K562 (cell line): Measurements from ENCODE around the gene CSNK1D. TPM values are rescaled to one million over a fixed set of nuclear protein-coding genes. Genes with fewer than 3 reads are reported as not detected.

Experiments
- CHD7 ChIP-seq: fragments of 200-600 bp; sonication (generic); IDR thresholded peaks from one replicate; pipeline ENCODE4 v1.6.1; 2012; ENCODE audit warnings: mild to moderate bottlenecking, low read depth, low read length, inconsistent platforms
- ETV6 ChIP-seq, 3 experiments: fragments of 150-350 bp in 1 of 3; sonication (generic) in 1 of 3; formaldehyde crosslinking in 1 of 3; IDR thresholded peaks; 2 replicates each; pipeline versions ENCODE4 v1.6.1 to v1.8.0; 2014 to 2022; ENCODE audit warnings: borderline replicate concordance in 2 of 3, low read depth in 2 of 3, antibody characterized with exemption in 1 of 3, low read length in 1 of 3, mild to moderate bottlenecking in 1 of 3, missing genetic modification reagents in 1 of 3
- FOXJ2 ChIP-seq: fragments of 200-800 bp; sonication (Bioruptor generic); IDR thresholded peaks from 2 replicates; pipeline ENCODE4 v1.6.1; 2016; ENCODE audit warnings: missing genetic modification characterization, missing compliant biosample characterization
- MTA3 ChIP-seq: fragments of 450-650 bp; formaldehyde crosslinking; IDR thresholded peaks from 2 replicates; pipeline ENCODE4 v1.6.1; 2017; ENCODE audit warnings: mild to moderate bottlenecking, borderline replicate concordance
- RAD21 ChIP-seq, 2 experiments: fragments of 250-450 bp in 1 of 2; fragments of 450-650 bp in 1 of 2; sonication (Bioruptor Pico) in 1 of 2; formaldehyde crosslinking in 1 of 2; IDR thresholded peaks in 1 of 2; conservative IDR thresholded peaks in 1 of 2; 2 replicates each; pipeline versions ENCODE4 v1.4.0 to v1.8.0; 2020 to 2022; ENCODE audit warnings: mild to moderate bottlenecking in 2 of 2, moderate library complexity in 1 of 2
- TEAD2 ChIP-seq: fragments of 450-650 bp; IDR thresholded peaks from 2 replicates; pipeline ENCODE4 v1.6.1; 2016; ENCODE audit warnings: missing genetic modification characterization, control low read depth, missing compliant biosample characterization
- ZNF57 ChIP-seq: fragments of 450-650 bp; formaldehyde crosslinking; IDR thresholded peaks from 2 replicates; pipeline ENCODE4 v1.4.0; 2020; ENCODE audit warnings: mild to moderate bottlenecking, moderate library complexity
- polyA plus RNA-seq, 8 experiments: library from polyadenylated mRNA; depleted of rRNA in 4 of 8; stranded (reverse) in 5 of 8; unstranded in 3 of 8; fragments of >200 nt; fragmentation: Nextera tagmentation in 2 of 8; fragmentation: Illumina TruSeq in 1 of 8; extraction: Ambion mirVana in 2 of 8; extraction: Trizol in 1 of 8; gene quantifications; 2 replicates each; pipeline versions ENCODE4 v1.2.1 to v1.2.3, GENCODE V29; 2011 to 2014; ENCODE audit warnings: inconsistent platforms in 1 of 8, missing spikeins in 1 of 8
- total RNA-seq, 7 experiments: library from RNA; depleted of rRNA in 6 of 7; stranded (reverse); fragments of >200 nt in 6 of 7; fragmentation: Illumina TruSeq in 2 of 7; extraction: Trizol in 2 of 7; gene quantifications; 2 replicates each; pipeline versions ENCODE4 v1.2.1 to v1.2.3, GENCODE V29; 2011 to 2021; ENCODE audit warnings: low replicate concordance in 1 of 7

CSNK1D gene
- total and polyA plus RNA-seq, 9 of the 15 experiments (the other 6 are each of a cell fraction or from before 2014, with no cell fraction given): 6.5 to 133 (median 41.3) TPM

GRCh38 chr17:82300707-82301270 is 27.3 kb upstream of the CSNK1D start (continued):
- TF ChIP-seq CHD7 (no peak), ZNF57 (CRISPR knock-in tag) (no peak), FOXJ2 (tag) (no peak), ETV6 (IDR thresholded peaks at IDR 0.05; ENCODE audit: borderline replicate concordance in 1 of 2, low read depth in 2 of 2, low read length in 1 of 2) (no peak), ETV6 (CRISPR knock-in tag; IDR thresholded peaks at IDR 0.05; ENCODE audit: borderline replicate concordance) (no peak), TEAD2 (tag) (no peak), RAD21 (CRISPR knock-in tag; conservative IDR thresholded peaks at IDR 0.05 in 1 of 2, IDR thresholded peaks at IDR 0.05 in 1 of 2) (peak; percentile 48 to 63), MTA3 (0 out of 2 replicates have a peak, but pooled peaks have one; percentile 54)
